Measurements from ENCODE around the gene LAMP1. TPM values are rescaled to one million over a fixed set of nuclear protein-coding genes. Genes with fewer than 3 reads are reported as not detected.
"Not testable (repeated sequence)": the region's sequence is repeated elsewhere in the genome, so short reads cannot be mapped to it uniquely, and the experiment has no call there.

LAMP1 gene
- total and polyA plus RNA-seq, 4 donors = 98.0 to 154 (median 132) TPM

DNA sequence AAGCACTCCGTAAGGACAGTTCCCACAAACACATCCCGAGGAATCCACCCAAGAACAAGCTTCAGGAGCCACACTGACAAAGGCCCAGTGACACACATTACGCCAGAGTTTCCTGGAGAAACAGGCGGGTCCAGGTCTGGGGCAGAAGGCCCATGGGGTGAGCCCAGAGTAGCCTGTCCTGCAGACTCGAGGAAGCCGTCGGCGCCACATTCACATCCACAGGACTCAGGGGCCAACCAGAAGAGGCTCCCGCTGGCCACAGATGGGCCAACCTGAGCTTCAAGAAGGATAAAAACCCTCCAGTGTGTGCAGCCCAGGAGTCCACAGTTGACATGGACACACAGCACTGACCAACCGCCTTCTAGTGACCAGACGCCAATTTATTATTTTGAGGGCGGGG is 35.6 kb downstream of the LAMP1 start:
- no peaks in the 10 kb centered on the region for H3K27me3 ChIP-seq (ENCODE audit: control insufficient read depth, insufficient read depth, low read length)
- H3K4me1 ChIP-seq (ENCODE audit: control insufficient read depth, insufficient read depth, low read length) = no peaks in the 10 kb centered on the region
- DNase-seq (ENCODE audit: low read depth in 4 of 6, low spot score in 6 of 6) = no peak
- H3K9me3 ChIP-seq (ENCODE audit: control insufficient read depth, insufficient read depth, low read length) = no peaks in the 10 kb centered on the region
- peaks cover 5% of the 10 kb centered on the region for H3K36me3 ChIP-seq (ENCODE audit: control insufficient read depth, insufficient read depth, low read length)
- H3K27ac ChIP-seq (ENCODE audit: low read depth, low read length) = no peak overlapping the region
- 97% methylated on average over 12 of the region's 12 CpGs for WGBS (ENCODE audit: insufficient coverage)
- no peak overlapping the region for H3K4me3 ChIP-seq (ENCODE audit: low read depth, low read length)

DNA sequence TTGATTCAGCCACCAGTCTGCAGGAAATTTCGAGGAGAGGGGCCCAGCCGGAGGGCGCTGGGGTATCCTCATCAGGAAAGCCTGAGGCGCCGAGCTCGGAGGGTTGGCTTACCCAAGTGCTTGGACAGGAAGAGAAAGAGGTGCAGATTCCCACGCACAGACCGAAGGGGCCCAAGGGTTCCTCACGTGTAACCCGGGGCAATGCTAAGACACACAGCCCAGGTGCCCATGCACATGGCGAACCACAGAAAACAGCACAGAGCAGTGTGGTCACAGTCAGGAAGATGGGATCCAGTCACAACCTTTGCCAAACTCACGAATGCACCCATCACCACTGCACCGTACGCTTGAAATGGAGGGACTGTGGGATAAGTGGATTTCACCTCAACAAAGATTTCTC is 36.0 kb downstream of the LAMP1 start:
- H3K4me1 ChIP-seq (ENCODE audit: control insufficient read depth, insufficient read depth, low read length) = no peaks in the 10 kb centered on the region
- DNase-seq (ENCODE audit: low read depth in 4 of 6, low spot score in 6 of 6) = no peak
- H3K9me3 ChIP-seq (ENCODE audit: control insufficient read depth, insufficient read depth, low read length) = no peaks in the 10 kb centered on the region
- no peak overlapping the region for H3K27ac ChIP-seq (ENCODE audit: low read depth, low read length)
- no peaks in the 10 kb centered on the region for H3K27me3 ChIP-seq (ENCODE audit: control insufficient read depth, insufficient read depth, low read length)
- H3K4me3 ChIP-seq (ENCODE audit: low read depth, low read length) = no peak overlapping the region
- peaks cover 7% of the 10 kb centered on the region for H3K36me3 ChIP-seq (ENCODE audit: control insufficient read depth, insufficient read depth, low read length)
- WGBS (ENCODE audit: insufficient coverage) = 96% methylated on average over 11 of the region's 14 CpGs

DNA sequence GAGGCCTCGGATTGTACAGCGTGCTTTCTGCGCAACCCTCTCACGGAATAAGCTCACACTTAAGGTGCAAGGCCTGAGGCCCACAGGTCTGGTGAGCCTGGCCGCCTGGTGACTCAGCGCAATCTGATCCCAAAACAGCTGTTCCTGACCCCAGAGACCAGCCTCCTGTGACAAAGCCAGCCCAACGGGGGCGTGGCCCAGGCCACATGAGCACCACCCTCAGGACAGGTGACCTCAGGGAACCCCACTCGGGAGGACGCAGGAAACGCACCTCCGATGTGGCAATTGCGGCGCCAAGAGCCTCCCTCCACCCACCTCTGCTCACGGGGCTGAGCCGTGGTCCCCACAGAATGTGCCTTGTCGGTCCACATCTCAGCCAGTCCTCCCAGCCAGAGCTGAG is 40.5 kb downstream of the LAMP1 start:
- WGBS (ENCODE audit: insufficient coverage) = 76% methylated on average over 17 of the region's 17 CpGs
- no peak overlapping the region for H3K4me3 ChIP-seq (ENCODE audit: low read depth, low read length)
- H3K4me1 ChIP-seq (ENCODE audit: control insufficient read depth, insufficient read depth, low read length) = no peaks in the 10 kb centered on the region
- DNase-seq (ENCODE audit: low read depth in 4 of 6, low spot score in 6 of 6) = no peak
- H3K27me3 ChIP-seq (ENCODE audit: control insufficient read depth, insufficient read depth, low read length) = no peaks in the 10 kb centered on the region
- no peaks in the 10 kb centered on the region for H3K9me3 ChIP-seq (ENCODE audit: control insufficient read depth, insufficient read depth, low read length)
- H3K36me3 ChIP-seq (ENCODE audit: control insufficient read depth, insufficient read depth, low read length) = peaks cover 11% of the 10 kb centered on the region
- no peak overlapping the region for H3K27ac ChIP-seq (ENCODE audit: low read depth, low read length)

DNA sequence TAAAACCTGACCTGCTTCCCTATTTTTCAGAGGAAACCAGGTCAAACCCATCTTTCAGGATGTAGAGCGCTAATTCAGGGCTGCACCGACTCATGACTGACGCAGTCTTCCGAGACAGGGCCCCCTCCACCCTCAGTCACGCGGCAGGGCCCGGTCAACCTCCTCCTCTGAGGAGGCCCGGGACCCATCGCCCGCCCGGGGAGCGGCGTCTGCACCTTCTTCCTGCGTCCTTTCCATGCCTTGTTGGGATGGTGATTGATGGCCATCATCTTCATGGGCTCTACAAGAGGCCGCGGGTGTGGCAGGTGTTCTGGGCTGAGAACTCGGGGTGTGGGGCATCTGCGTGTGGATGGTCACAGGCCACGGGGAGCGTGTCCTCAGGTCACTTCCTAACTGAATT is 40.9 kb downstream of the LAMP1 start:
- 93% methylated on average over 16 of the region's 20 CpGs for WGBS (ENCODE audit: insufficient coverage)
- DNase-seq (ENCODE audit: low read depth in 4 of 6, low spot score in 6 of 6) = no peak
- H3K4me1 ChIP-seq (ENCODE audit: control insufficient read depth, insufficient read depth, low read length) = no peaks in the 10 kb centered on the region

DNA sequence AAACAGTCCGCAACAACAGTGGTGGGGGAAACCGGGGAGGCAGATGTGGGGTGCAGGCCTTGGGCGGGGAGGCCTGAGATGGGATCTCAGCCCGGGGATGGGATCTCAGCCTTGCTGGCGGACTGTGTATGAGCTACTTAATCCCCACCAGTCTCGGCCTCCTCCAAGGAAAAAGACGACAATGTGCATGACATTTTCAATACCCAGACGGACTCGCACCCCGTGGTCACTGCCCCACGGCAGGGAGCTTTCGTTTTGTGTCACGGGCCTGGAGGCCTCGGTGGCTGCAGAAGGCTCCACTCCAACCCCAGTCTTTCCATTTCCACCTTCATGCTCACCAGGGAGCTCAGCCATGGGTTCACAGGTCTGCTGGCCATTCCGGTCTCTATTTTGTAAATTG is 41.4 kb downstream of the LAMP1 start:
- H3K4me3 ChIP-seq (ENCODE audit: low read depth, low read length) = no peak overlapping the region
- H3K36me3 ChIP-seq (ENCODE audit: control insufficient read depth, insufficient read depth, low read length) = peaks cover 17% of the 10 kb centered on the region
- H3K27ac ChIP-seq (ENCODE audit: low read depth, low read length) = no peak overlapping the region
- no peaks in the 10 kb centered on the region for H3K4me1 ChIP-seq (ENCODE audit: control insufficient read depth, insufficient read depth, low read length)
- H3K27me3 ChIP-seq (ENCODE audit: control insufficient read depth, insufficient read depth, low read length) = no peaks in the 10 kb centered on the region
- no peak for DNase-seq (ENCODE audit: low read depth in 4 of 6, low spot score in 6 of 6)
- no peaks in the 10 kb centered on the region for H3K9me3 ChIP-seq (ENCODE audit: control insufficient read depth, insufficient read depth, low read length)
- 96% methylated on average over 14 of the region's 15 CpGs for WGBS (ENCODE audit: insufficient coverage)

More for the DNA sequence above, 40.9 kb downstream of the LAMP1 start:
- H3K4me3 ChIP-seq (ENCODE audit: low read depth, low read length) = no peak overlapping the region
- no peaks in the 10 kb centered on the region for H3K27me3 ChIP-seq (ENCODE audit: control insufficient read depth, insufficient read depth, low read length)
- peaks cover 12% of the 10 kb centered on the region for H3K36me3 ChIP-seq (ENCODE audit: control insufficient read depth, insufficient read depth, low read length)
- no peaks in the 10 kb centered on the region for H3K9me3 ChIP-seq (ENCODE audit: control insufficient read depth, insufficient read depth, low read length)
- H3K27ac ChIP-seq (ENCODE audit: low read depth, low read length) = no peak overlapping the region

DNA sequence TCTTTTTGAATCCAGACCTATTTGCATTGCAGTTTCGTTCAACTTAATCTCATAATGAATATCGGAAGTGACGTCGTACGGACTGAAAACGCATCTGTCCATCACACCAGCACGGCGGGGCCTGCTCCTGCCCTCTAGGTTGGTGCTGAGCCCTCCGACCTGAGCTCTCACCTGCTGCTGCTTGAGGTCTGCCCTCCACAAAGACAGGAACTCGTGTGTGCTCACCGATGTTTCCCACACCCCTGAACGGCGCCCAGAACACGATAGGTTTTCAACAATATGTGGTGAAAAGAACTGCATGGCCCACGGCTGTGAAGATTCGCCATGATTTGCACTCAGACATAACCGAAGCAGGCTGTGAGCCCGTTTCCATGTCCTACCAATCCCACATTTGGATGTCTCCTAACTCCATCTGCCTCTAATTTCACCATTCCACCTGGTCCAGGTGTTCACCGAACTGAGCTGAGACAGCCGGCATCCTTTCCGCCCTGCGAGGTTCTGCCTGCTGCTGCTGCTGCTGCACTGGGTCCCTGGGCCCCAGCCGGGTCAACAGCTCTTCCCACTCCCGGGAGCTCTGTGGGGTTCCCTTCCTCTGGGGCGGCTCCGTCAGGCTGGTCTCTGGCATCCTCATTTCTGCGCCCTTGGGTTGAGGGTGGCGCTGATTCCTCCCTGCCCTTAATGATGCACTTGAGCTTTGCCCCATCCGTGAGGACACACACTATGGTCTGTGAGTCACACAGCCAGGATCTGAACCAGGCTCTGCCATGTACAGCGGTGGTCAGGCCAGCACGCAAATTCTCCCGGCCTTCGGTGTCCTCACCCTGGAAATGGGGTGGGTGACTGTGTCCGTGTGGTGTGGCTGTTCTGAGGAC is 46.0 kb downstream of the LAMP1 start:
- H3K4me1 ChIP-seq (ENCODE audit: control insufficient read depth, insufficient read depth, low read length) = no peaks in the 10 kb centered on the region
- no peak for DNase-seq (ENCODE audit: low read depth in 4 of 6, low spot score in 6 of 6)
- H3K4me3 ChIP-seq (ENCODE audit: low read depth, low read length) = no peak overlapping the region
- 88% methylated on average over 30 of the region's 34 CpGs for WGBS (ENCODE audit: insufficient coverage)
- no peak overlapping the region for H3K27ac ChIP-seq (ENCODE audit: low read depth, low read length)
- H3K36me3 ChIP-seq (ENCODE audit: control insufficient read depth, insufficient read depth, low read length) = peaks cover 27% of the 10 kb centered on the region
- no peaks in the 10 kb centered on the region for H3K27me3 ChIP-seq (ENCODE audit: control insufficient read depth, insufficient read depth, low read length)
- H3K9me3 ChIP-seq (ENCODE audit: control insufficient read depth, insufficient read depth, low read length) = no peaks in the 10 kb centered on the region

DNA sequence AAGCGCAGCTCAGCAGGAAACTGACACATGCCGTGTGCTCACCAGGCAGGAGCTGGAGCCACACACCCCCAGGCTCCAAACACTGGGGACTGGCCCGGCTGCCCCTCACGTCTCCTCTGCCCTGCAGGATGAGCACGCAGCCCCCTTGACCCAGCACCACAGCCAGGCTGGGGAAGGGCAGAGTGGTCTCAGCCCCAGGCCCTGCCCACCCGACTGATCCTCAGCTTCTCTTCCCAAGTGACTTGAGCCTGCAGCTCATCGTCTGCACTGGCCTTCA is 46.6 kb downstream of the LAMP1 start:
- H3K27me3 ChIP-seq (ENCODE audit: control insufficient read depth, insufficient read depth, low read length) = no peaks in the 10 kb centered on the region
- H3K9me3 ChIP-seq (ENCODE audit: control insufficient read depth, insufficient read depth, low read length) = no peaks in the 10 kb centered on the region
- H3K27ac ChIP-seq (ENCODE audit: low read depth, low read length) = no peak overlapping the region
- 90% methylated on average over 5 of the region's 7 CpGs for WGBS (ENCODE audit: insufficient coverage)
- H3K4me3 ChIP-seq (ENCODE audit: low read depth, low read length) = no peak overlapping the region
- peaks cover 27% of the 10 kb centered on the region for H3K36me3 ChIP-seq (ENCODE audit: control insufficient read depth, insufficient read depth, low read length)
- H3K4me1 ChIP-seq (ENCODE audit: control insufficient read depth, insufficient read depth, low read length) = no peaks in the 10 kb centered on the region
- no peak for DNase-seq (ENCODE audit: low read depth in 4 of 6, low spot score in 6 of 6)

DNA sequence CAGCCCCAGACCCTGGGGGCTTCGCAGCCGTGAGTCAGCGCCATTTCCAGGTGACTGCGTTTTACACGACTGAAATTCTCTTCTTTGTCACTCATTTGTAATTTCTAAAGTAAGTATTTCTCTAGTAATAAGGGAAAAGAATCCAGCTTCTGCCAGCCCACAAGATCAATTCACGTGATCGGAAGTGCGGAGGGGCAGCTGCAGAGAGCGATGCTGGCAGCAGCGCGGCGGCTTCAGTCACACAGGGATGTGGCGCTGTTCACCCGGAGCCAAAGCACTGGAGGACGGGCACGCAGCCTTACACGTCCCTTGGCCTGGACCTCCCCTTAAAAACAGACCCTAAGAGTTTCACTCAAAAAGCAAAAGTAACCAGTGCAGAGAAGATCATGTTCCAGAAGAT is 48.4 kb downstream of the LAMP1 start:
- Histone ChIP-seq H3K4me1 (ENCODE audit: control insufficient read depth, insufficient read depth, low read length) (no peaks in the 10 kb centered on the region), H3K4me3 (ENCODE audit: low read depth, low read length) (no peak overlapping the region), H3K9me3 (ENCODE audit: control insufficient read depth, insufficient read depth, low read length) (no peaks in the 10 kb centered on the region), H3K27ac (ENCODE audit: low read depth, low read length) (no peak overlapping the region), H3K36me3 (ENCODE audit: control insufficient read depth, insufficient read depth, low read length) (peaks cover 42% of the 10 kb centered on the region), H3K27me3 (ENCODE audit: control insufficient read depth, insufficient read depth, low read length) (no peaks in the 10 kb centered on the region)
- DNase-seq (ENCODE audit: low read depth in 4 of 6, low spot score in 6 of 6) = no peak
- 97% methylated on average over 10 of the region's 17 CpGs for WGBS (ENCODE audit: insufficient coverage)

DNA sequence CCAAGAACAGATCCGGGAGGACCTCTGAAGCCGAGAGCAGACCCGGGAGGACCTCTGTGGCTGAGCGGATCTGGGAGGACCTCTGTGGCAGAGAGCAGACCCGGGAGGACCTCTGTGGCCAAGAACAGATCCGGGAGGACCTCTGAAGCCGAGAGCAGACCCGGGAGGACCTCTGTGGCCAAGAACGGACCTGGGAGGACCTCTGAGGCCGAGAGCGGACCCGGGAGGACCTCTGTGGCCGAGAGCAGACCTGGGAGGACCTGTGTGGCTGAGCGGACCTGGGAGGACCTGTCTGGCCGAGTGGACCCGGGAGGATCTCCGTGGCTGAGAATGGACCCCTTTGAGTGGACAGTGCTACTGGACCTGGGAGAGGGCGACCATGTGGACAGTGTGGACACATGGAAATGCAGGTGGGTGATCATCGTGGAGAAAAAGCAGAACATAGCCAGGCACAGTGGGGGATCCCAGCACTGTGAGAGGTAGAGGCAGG is 50.7 kb downstream of the LAMP1 start:
- not testable (repeated sequence) for H3K9me3 ChIP-seq (ENCODE audit: control insufficient read depth, insufficient read depth, low read length); DNase-seq (ENCODE audit: low read depth in 4 of 6, low spot score in 6 of 6); H3K4me3 ChIP-seq (ENCODE audit: low read depth, low read length); H3K27ac ChIP-seq (ENCODE audit: low read depth, low read length); H3K27me3 ChIP-seq (ENCODE audit: control insufficient read depth, insufficient read depth, low read length); H3K4me1 ChIP-seq (ENCODE audit: control insufficient read depth, insufficient read depth, low read length)
- WGBS (ENCODE audit: insufficient coverage) = 95% methylated on average over 16 of the region's 19 CpGs
- peaks cover 50% of the 10 kb centered on the region for H3K36me3 ChIP-seq (ENCODE audit: control insufficient read depth, insufficient read depth, low read length)

- no peaks in the 10 kb centered on the region for H3K9me3 ChIP-seq (ENCODE audit: control insufficient read depth, insufficient read depth, low read length)
- H3K27ac ChIP-seq (ENCODE audit: low read depth, low read length) = no peak overlapping the region
- no peaks in the 10 kb centered on the region for H3K27me3 ChIP-seq (ENCODE audit: control insufficient read depth, insufficient read depth, low read length)
- no peak overlapping the region for H3K4me3 ChIP-seq (ENCODE audit: low read depth, low read length)
- no peaks in the 10 kb centered on the region for H3K4me1 ChIP-seq (ENCODE audit: control insufficient read depth, insufficient read depth, low read length)
- no peak for DNase-seq (ENCODE audit: low read depth in 4 of 6, low spot score in 6 of 6)
- H3K36me3 ChIP-seq (ENCODE audit: control insufficient read depth, insufficient read depth, low read length) = peaks cover 46% of the 10 kb centered on the region
- 98% methylated on average over 17 of the region's 17 CpGs for WGBS (ENCODE audit: insufficient coverage)
Observed at GRCh38 chr13:113348591-113348990, 51.6 kb downstream of the LAMP1 start.
